Smooth muscle cell (in vitro differentiated cells): ENCODE data around the gene UMAD1. TPM values are rescaled to one million over a fixed set of nuclear protein-coding genes. Genes with fewer than 3 reads are reported as not detected.

ENCODE experiments used
- DNase-seq: peaks from one replicate; lab custom pipeline; 2025; ENCODE audit not compliant: unreplicated experiment; lab: John Stamatoyannopoulos, UW
- H2AFZ ChIP-seq: fragments of 200-600 bp; sonication (generic); 2 replicates; pipeline ENCODE4 v1.6.0; 2016; ENCODE audit warnings: antibody characterized with exemption, low read depth, mild to moderate bottlenecking
- H3F3A ChIP-seq: fragments of 200-600 bp; sonication (generic); 2 replicates; pipeline ENCODE4 v1.6.0; 2017; ENCODE audit warnings: antibody characterized with exemption, low read depth
- H3K27ac ChIP-seq: fragments of 200-600 bp; sonication (generic); 2 replicates; pipeline ENCODE4 v1.5.1; 2016; ENCODE audit warnings: low read depth, mild to moderate bottlenecking
- H3K27me3 ChIP-seq: fragments of 200-600 bp; sonication (generic); 2 replicates; pipeline ENCODE4 v1.6.1; 2016; ENCODE audit warnings: low read depth, mild to moderate bottlenecking
- H3K36me3 ChIP-seq: fragments of 200-600 bp; sonication (generic); 2 replicates; pipeline ENCODE4 v1.5.1; 2016; ENCODE audit warnings: low read depth
- H3K4me1 ChIP-seq: fragments of 200-600 bp; sonication (generic); 2 replicates; pipeline ENCODE4 v1.5.1; 2016; ENCODE audit warnings: low read depth
- H3K4me2 ChIP-seq: fragments of 200-600 bp; sonication (generic); 2 replicates; pipeline ENCODE4 v1.6.0; 2016; ENCODE audit warnings: mild to moderate bottlenecking
- H3K4me3 ChIP-seq: fragments of 200-600 bp; sonication (generic); 2 replicates; pipeline ENCODE4 v1.5.1; 2016; ENCODE audit warnings: mild to moderate bottlenecking
- H3K79me2 ChIP-seq: fragments of 200-600 bp; sonication (generic); 2 replicates; pipeline ENCODE4 v1.6.0; 2016; ENCODE audit warnings: low read depth, mild to moderate bottlenecking
- H3K9ac ChIP-seq: fragments of 200-600 bp; sonication (generic); 2 replicates; pipeline ENCODE4 v1.6.0; 2016; ENCODE audit warnings: low read depth
- H3K9me3 ChIP-seq: fragments of 200-600 bp; sonication (generic); replicated peaks from 2 replicates; pipeline ENCODE4 v1.5.1; 2016; ENCODE audit warnings: low read depth
- H4K20me1 ChIP-seq: fragments of 200-600 bp; sonication (generic); 2 replicates; pipeline ENCODE4 v1.6.0; 2016; ENCODE audit warnings: low read depth
- CTCF ChIP-seq: fragments of 200-600 bp; sonication (generic); IDR thresholded peaks from 2 replicates; pipeline ENCODE4 v1.5.1; 2017; ENCODE audit warnings: borderline replicate concordance, mild to moderate bottlenecking, antibody characterized with exemption; ENCODE audit not compliant: insufficient read depth, poor library complexity, severe bottlenecking
- WGBS: methylation state at CpG from one replicate; pipeline ENCODE4 v1.1.7; 2016; ENCODE audit warnings: low lambda C conversion rate; 5-methylcytosine and 5-hydroxymethylcytosine counted together
- polyA plus RNA-seq: library from polyadenylated mRNA; unstranded; fragments of >200 nt; fragmentation: Nextera tagmentation; extraction: Ambion mirVana; gene quantifications from 2 replicates; pipeline ENCODE4 v1.2.1, GENCODE V29; 2016
- total RNA-seq: library from RNA; depleted of rRNA; stranded (reverse); fragments of >200 nt; gene quantifications from 2 replicates; pipeline ENCODE4 v1.2.3, GENCODE V29; 2014

Gene UMAD1
- total and polyA plus RNA-seq, 2 experiments from 2014 or later, result 13.7 to 24.3 TPM

GRCh38 chr7:7785344-7785973 is 144.9 kb downstream of the UMAD1 start:
- Histone ChIP-seq H4K20me1 (no peaks in the 10 kb centered on the region), H3K4me2 (no peak overlapping the region), H3F3A (peaks cover 4% of the 10 kb centered on the region), H3K4me3 (no peak overlapping the region), H3K27ac (no peak overlapping the region), H2AFZ (no peak overlapping the region), H3K9ac (no peak overlapping the region), H3K36me3 (no peaks in the 10 kb centered on the region), H3K9me3 (no peaks in the 10 kb centered on the region), H3K79me2 (no peaks in the 10 kb centered on the region), H3K27me3 (no peaks in the 10 kb centered on the region), H3K4me1 (no peaks in the 10 kb centered on the region)
- WGBS, result 90% methylated on average over 6 of the region's 6 CpGs
- no peak for DNase-seq
- no peak for TF ChIP-seq CTCF

- 43% methylated on average over 3 of the region's 3 CpGs for WGBS
Observed at GRCh38 chr7:7786595-7786994, 146.0 kb downstream of the UMAD1 start.

GRCh38 chr7:7789551-7789988 is 149.0 kb downstream of the UMAD1 start:
- H3K36me3 ChIP-seq, result no peaks in the 10 kb centered on the region
- TF ChIP-seq CTCF, result no peak
- H3K79me2 ChIP-seq, result no peaks in the 10 kb centered on the region
- no peak overlapping the region for H3K4me3 ChIP-seq
- H3K4me2 ChIP-seq, result no peak overlapping the region
- WGBS, result over 99% methylated on average over 3 of the region's 3 CpGs
- H3K9ac ChIP-seq, result no peak overlapping the region
- DNase-seq, result no peak
- no peaks in the 10 kb centered on the region for H3K9me3 ChIP-seq
- no peak overlapping the region for H2AFZ ChIP-seq
- H3K27me3 ChIP-seq, result no peaks in the 10 kb centered on the region
- peaks cover 14% of the 10 kb centered on the region for H3K4me1 ChIP-seq
- no peaks in the 10 kb centered on the region for H4K20me1 ChIP-seq
- no peak overlapping the region for H3K27ac ChIP-seq
- H3F3A ChIP-seq, result peaks cover 22% of the 10 kb centered on the region

More at GRCh38 chr7:7786595-7786994, 146.0 kb downstream of the UMAD1 start:
- Histone ChIP-seq H3K79me2 (no peaks in the 10 kb centered on the region), H3K36me3 (no peaks in the 10 kb centered on the region), H3K4me2 (peak overlapping the region; percentile 10), H3K9ac (no peak overlapping the region), H3K27me3 (no peaks in the 10 kb centered on the region), H3K4me3 (no peak overlapping the region), H3K27ac (peak overlapping the region; percentile 17), H2AFZ (no peak overlapping the region), H4K20me1 (no peaks in the 10 kb centered on the region), H3K9me3 (no peaks in the 10 kb centered on the region), H3K4me1 (peaks cover 4% of the 10 kb centered on the region), H3F3A (peaks cover 10% of the 10 kb centered on the region)
- no peak for DNase-seq
- TF ChIP-seq CTCF, result no peak

GRCh38 chr7:7790041-7790741 is 149.6 kb downstream of the UMAD1 start:
- Histone ChIP-seq H3F3A (peaks cover 25% of the 10 kb centered on the region), H2AFZ (no peak overlapping the region), H3K4me1 (peaks cover 19% of the 10 kb centered on the region), H3K27me3 (no peaks in the 10 kb centered on the region), H4K20me1 (no peaks in the 10 kb centered on the region), H3K4me3 (no peak overlapping the region), H3K9ac (no peak overlapping the region), H3K4me2 (no peak overlapping the region), H3K79me2 (no peaks in the 10 kb centered on the region), H3K27ac (peak overlapping the region; percentile 38), H3K36me3 (no peaks in the 10 kb centered on the region), H3K9me3 (no peaks in the 10 kb centered on the region)
- WGBS, result 85% methylated on average over 6 of the region's 6 CpGs
- DNase-seq, result no peak
- no peak for TF ChIP-seq CTCF
